Glutamatergic neuron (in vitro differentiated cells): ENCODE measurements around the gene TSPAN9. TPM values are rescaled to one million over a fixed set of nuclear protein-coding genes. Genes with fewer than 3 reads are reported as not detected.

Experiments used
- DNase-seq: peaks from one replicate; pipeline ENCODE4 v3.0.0; 2022
- H3K27ac Mint-ChIP-seq: one replicate; pipeline ENCODE4 v1.8.0; 2020; ENCODE audit warnings: mild to moderate bottlenecking, mixed read lengths, inconsistent platforms; ENCODE audit not compliant: unreplicated experiment
- H3K27me3 Mint-ChIP-seq: one replicate; pipeline ENCODE4 v1.8.0; 2020; ENCODE audit warnings: mild to moderate bottlenecking, moderate library complexity, mixed read lengths, inconsistent platforms; ENCODE audit not compliant: unreplicated experiment
- H3K36me3 Mint-ChIP-seq: one replicate; pipeline ENCODE4 v1.8.0; 2020; ENCODE audit warnings: mild to moderate bottlenecking, mixed read lengths, inconsistent platforms; ENCODE audit not compliant: unreplicated experiment
- H3K4me1 Mint-ChIP-seq: one replicate; pipeline ENCODE4 v1.8.0; 2020; ENCODE audit warnings: mild to moderate bottlenecking, low read depth, mixed read lengths, inconsistent platforms; ENCODE audit not compliant: unreplicated experiment
- H3K4me3 Mint-ChIP-seq: one replicate; pipeline ENCODE4 v1.8.0; 2020; ENCODE audit warnings: mild to moderate bottlenecking, mixed read lengths, inconsistent platforms; ENCODE audit not compliant: unreplicated experiment
- H3K9me3 Mint-ChIP-seq: one replicate; pipeline ENCODE4 v1.8.0; 2020; ENCODE audit warnings: mild to moderate bottlenecking, moderate library complexity, mixed read lengths, inconsistent platforms; ENCODE audit not compliant: unreplicated experiment
- CTCF ChIP-seq: fragments of 200-600 bp; sonication (generic); IDR thresholded peaks from one replicate; pipeline ENCODE4 v1.5.0; 2021; ENCODE audit not compliant: partially characterized antibody, unreplicated experiment
- total RNA-seq: library from RNA; stranded (reverse); fragmentation: NEBNext Ultra II Directional; extraction: Animal tissue kit (Norgen Biotek cat#: 25700); gene quantifications from one replicate; pipeline ENCODE4 v1.2.1, GENCODE V29; 2021; ENCODE audit not compliant: unreplicated experiment

The TSPAN9 gene
- total RNA-seq, 1 donor from 2014 or later, result 142 TPM

GRCh38 chr12:3251067-3251466 is 173.9 kb downstream of the TSPAN9 start:
- peaks cover 15% of the 10 kb centered on the region for H3K27me3 Mint-ChIP-seq
- DNase-seq, result no peak
- H3K36me3 Mint-ChIP-seq, result no peaks in the 10 kb centered on the region
- H3K9me3 Mint-ChIP-seq, result peaks cover 8% of the 10 kb centered on the region
- H3K4me3 Mint-ChIP-seq, result peak overlapping the region; percentile 57
- no peak overlapping the region for H3K27ac Mint-ChIP-seq
- TF ChIP-seq CTCF, result no peak
- peaks cover 61% of the 10 kb centered on the region for H3K4me1 Mint-ChIP-seq

- H3K4me3 Mint-ChIP-seq, result peak overlapping the region; percentile 57
- DNase-seq, result no peak
- H3K36me3 Mint-ChIP-seq, result no peaks in the 10 kb centered on the region
- TF ChIP-seq CTCF, result no peak
- peaks cover 8% of the 10 kb centered on the region for H3K9me3 Mint-ChIP-seq
- H3K27me3 Mint-ChIP-seq, result peaks cover 13% of the 10 kb centered on the region
- H3K4me1 Mint-ChIP-seq, result peaks cover 60% of the 10 kb centered on the region
- H3K27ac Mint-ChIP-seq, result peak overlapping the region; percentile 70
These were observed 174.5 kb downstream of the TSPAN9 start for GRCh38 chr12:3251691-3252090.

- TF ChIP-seq CTCF, result no peak
- Mint-ChIP-seq H3K4me1 (peaks cover 57% of the 10 kb centered on the region), H3K4me3 (peak overlapping the region; percentile 44), H3K9me3 (peaks cover 8% of the 10 kb centered on the region), H3K27me3 (peaks cover 11% of the 10 kb centered on the region), H3K36me3 (no peaks in the 10 kb centered on the region), H3K27ac (peak overlapping the region; percentile 67)
- DNase-seq, result no peak
These were observed 175.3 kb downstream of the TSPAN9 start for GRCh38 chr12:3252450-3252891.

GRCh38 chr12:3253682-3254275 is 176.6 kb downstream of the TSPAN9 start:
- Mint-ChIP-seq H3K36me3 (no peaks in the 10 kb centered on the region), H3K27me3 (peaks cover 8% of the 10 kb centered on the region), H3K4me3 (peak overlapping the region; percentile 25), H3K9me3 (peaks cover 8% of the 10 kb centered on the region), H3K4me1 (peaks cover 45% of the 10 kb centered on the region), H3K27ac (no peak overlapping the region)
- DNase-seq, result no peak
- TF ChIP-seq CTCF, result no peak

GRCh38 chr12:3255057-3255456 is 177.9 kb downstream of the TSPAN9 start:
- Mint-ChIP-seq H3K27ac (no peak overlapping the region), H3K9me3 (peaks cover 15% of the 10 kb centered on the region), H3K36me3 (no peaks in the 10 kb centered on the region), H3K27me3 (peaks cover 12% of the 10 kb centered on the region), H3K4me1 (peaks cover 50% of the 10 kb centered on the region), H3K4me3 (no peak overlapping the region)
- no peak for TF ChIP-seq CTCF
- DNase-seq, result no peak
